Activated CD4-positive, alpha-beta T cell treated with anti-CD3 and anti-CD28 coated beads, Interleukin-10, Interleukin-2, amounts not matched to agents 100 ng/mL and 50 ng/mL, durations not matched to agents 16 hours and 8 hours (primary cell): ENCODE results near the gene TRIM24.

ENCODE experiments used
- DNase-seq: peaks from one replicate; pipeline ENCODE4 v3.0.0-alpha.2; 2020

Gene TRIM24

DNA sequence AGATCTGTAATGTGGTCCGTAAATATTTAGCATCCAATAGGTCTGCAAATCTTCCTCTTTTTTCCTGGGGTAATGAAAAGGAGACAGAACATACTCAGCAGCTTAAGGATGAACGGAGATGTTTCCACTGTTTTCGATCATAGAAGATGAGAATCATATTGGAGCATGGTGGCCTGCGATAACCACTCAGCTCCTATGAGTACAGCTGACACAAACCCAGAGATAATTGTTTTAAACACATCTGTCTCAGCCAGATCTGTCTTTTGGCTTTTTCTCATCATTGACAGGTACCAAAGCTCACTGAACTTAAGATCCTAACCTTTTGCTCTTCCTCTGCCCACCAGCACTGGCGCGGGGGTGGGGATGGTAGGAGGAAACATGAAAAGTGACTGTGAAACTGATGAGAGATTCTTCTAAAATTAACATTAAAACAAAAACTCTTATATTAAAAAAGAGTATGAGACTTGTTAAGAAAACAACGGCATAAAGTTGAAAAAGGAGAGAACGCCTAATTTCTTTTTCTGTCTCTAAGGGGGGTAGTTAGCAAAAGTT is 170.1 kb downstream of the TRIM24 start:
- no peak for DNase-seq

GRCh38 chr7:138632384-138632783 is 172.3 kb downstream of the TRIM24 start:
- DNase-seq, result no peak

DNA sequence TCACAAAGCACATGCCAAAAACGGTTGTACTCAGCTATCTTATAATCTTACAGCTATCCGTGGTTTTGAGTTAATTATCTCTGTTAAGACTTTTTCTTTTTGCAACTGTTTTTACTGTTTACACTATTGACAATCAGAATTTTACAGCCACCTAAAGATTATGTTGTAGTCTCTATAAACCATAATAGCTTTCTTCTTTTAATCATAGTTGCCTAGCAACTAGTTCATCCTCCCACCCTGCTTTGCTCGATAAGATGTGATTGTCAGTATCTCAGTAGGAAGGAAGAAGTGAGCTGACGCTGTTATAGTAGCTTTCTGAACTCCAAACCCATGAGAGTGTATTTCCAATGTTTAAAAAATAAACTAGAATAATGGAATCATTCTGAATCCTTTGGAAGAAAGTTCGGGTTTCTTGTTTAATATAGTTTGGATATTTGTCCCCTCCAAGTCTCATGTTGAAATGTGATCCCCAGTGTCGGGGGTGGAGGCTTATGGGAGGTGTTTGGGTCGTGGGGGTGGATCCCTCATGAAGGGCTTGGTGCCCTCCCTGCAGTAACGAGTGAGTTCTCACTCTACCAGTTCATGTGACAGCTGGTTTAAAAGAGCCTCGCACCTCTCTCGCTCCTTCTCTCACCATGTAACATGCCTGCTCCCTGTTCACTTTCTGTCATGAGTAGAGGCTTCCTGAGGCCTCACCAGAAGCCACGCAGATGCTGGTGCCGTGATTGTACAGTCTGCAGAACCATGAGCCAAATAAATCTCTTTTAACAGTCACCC is 173.0 kb downstream of the TRIM24 start:
- DNase-seq, result no peak
